ENCODE data around the gene SLC2A5.

SLC2A5 gene

GRCh38 chr1:9059891-9060744, 9.3 kb downstream of the SLC2A5 start:
- DNase-seq = no peak

DNA sequence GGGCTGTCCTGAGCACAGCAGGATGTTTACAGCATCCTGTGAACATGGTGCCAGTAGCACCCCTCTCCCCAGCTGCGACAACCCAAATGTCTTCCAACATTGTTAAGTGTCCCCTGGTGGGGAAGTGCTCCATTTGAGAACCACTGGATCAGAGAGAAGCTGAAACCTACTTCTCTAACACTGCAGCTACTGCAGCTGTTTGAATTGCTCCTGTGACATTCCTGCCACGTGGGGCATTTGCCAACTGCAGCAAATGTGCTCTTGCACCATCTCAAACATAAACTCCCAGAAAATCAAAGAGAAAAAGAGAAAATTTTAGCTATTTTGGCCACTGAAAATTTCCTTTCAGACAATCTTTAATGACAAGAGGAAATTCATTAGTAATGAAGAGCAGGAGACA, 11.0 kb downstream of the SLC2A5 start:
- no peak for DNase-seq

- no peak for DNase-seq
These were observed 11.6 kb downstream of the SLC2A5 start for GRCh38 chr1:9057851-9058250.

- no peak for DNase-seq
These were observed 17.0 kb downstream of the SLC2A5 start for GRCh38 chr1:9052272-9053049.

DNA sequence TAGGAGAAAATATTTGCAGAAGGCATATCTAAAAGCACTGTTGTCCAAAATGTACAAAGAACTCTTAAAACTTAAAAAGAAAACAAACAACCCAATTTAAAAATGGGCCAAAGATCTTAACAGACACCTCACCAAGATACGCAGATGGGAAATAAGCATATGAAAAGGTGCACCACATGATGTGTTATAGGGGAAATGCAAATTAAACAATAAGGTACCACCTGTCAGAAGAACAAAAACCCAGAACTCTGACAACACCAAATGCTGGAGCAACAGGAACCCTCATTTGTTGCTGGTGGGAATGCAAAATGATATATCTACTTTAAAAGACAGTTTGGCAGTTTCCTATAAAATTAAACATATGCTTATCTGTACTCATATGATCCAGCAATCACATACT, 18.1 kb downstream of the SLC2A5 start:
- DNase-seq = no peak

GRCh38 chr1:9050803-9051202, 18.6 kb downstream of the SLC2A5 start:
- no peak for DNase-seq

GRCh38 chr1:9048551-9048950, 20.9 kb downstream of the SLC2A5 start:
- no peak for DNase-seq

DNA sequence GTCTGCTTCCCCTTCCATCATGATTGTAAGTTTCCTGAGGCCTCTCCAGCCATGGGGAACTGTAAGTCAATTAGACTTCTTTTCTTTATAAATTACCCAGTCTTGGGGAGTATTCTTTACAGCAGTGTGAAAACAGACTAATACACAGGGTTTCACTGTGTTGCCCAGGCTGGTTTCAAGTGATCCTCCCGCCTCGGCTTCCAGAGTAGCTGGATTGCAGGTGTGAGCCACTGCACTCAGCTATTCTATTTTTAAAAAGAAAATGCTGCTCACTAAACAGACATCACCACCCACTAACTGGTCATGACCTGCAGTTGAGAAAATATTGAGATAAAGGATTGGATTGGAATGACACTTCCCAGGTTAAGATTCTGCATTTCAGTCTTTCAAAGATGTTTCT, 22.4 kb downstream of the SLC2A5 start:
- no peak for DNase-seq

DNA sequence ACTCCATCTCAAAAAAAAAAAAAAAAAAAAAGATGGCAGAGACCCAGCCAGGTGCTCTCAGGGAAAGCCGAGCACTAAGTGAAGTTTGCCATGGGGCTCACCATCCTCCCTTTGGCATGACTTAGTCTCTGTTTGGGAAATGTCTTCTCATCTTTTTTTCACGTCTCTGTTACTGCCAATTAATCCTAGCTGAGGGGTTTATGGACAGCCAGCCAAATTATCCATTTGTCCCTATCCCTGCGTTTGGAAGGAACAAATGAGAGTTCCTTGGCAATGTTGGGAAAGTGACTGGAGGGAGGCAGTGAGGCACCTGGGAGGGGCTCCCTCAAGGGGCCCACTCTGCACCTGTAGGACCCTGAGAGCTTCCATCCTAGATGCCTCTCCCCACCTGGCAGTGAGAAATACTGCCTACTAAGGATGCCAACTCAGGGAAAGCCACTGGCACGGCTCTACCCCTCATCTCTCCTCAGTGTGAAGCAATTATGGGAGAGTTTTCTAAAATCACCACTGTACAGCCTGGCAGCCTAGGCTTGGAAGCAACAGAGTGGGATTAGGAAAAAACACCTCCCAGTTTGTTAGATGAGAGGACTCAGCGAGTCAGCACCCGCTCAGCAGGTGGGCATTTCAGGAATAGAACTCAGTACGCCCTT, 23.4 kb downstream of the SLC2A5 start:
- no peak for DNase-seq

DNA sequence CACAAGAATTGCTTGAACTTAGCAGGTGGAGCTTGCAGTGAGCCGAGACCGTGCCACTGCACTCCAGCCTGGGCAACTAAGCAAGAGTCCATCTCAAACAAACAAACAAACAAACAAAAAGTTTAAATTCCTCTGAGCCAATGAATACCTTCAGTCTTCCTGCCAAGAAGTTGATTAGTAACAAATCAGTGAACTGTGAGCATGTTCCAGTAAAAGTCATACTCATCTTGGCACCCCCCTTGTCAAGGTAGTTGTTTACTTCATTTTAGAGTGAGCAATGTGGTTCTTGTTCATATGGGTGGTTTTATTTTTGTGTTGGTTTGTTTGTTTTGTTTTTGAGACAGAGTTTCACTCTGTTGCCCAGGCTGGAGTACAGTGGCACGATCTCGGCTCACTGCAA, 25.2 kb downstream of the SLC2A5 start:
- no peak for DNase-seq

- DNase-seq = no peak
These were observed 27.2 kb downstream of the SLC2A5 start for GRCh38 chr1:9042272-9042671.

GRCh38 chr1:9041116-9041779, 28.2 kb downstream of the SLC2A5 start:
- no peak for DNase-seq

DNA sequence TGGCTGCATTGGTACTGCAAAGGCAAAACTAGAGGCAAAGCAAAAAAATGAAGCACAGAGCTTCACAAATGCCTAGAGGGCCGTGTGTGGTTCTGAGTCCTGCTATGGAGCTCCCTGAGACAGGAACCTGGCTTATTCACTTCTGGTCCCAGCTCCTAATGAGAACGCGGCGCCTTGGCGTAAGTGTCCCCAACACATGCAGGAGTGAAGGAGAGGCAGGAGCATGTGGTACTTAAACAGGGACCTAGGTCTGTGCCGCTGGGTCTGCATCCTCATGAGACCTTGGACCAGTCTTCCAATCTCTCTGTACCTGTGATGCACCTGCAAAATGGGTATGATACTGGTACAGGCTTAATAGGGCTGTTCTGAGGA, 28.8 kb downstream of the SLC2A5 start:
- DNase-seq = no peak

GRCh38 chr1:9039761-9040658, 29.4 kb downstream of the SLC2A5 start:
- DNase-seq = no peak

GRCh38 chr1:9038881-9039760, 30.3 kb downstream of the SLC2A5 start:
- DNase-seq = no peak

- no peak for DNase-seq
These were observed 31.1 kb downstream of the SLC2A5 start for GRCh38 chr1:9038338-9038650.

DNA sequence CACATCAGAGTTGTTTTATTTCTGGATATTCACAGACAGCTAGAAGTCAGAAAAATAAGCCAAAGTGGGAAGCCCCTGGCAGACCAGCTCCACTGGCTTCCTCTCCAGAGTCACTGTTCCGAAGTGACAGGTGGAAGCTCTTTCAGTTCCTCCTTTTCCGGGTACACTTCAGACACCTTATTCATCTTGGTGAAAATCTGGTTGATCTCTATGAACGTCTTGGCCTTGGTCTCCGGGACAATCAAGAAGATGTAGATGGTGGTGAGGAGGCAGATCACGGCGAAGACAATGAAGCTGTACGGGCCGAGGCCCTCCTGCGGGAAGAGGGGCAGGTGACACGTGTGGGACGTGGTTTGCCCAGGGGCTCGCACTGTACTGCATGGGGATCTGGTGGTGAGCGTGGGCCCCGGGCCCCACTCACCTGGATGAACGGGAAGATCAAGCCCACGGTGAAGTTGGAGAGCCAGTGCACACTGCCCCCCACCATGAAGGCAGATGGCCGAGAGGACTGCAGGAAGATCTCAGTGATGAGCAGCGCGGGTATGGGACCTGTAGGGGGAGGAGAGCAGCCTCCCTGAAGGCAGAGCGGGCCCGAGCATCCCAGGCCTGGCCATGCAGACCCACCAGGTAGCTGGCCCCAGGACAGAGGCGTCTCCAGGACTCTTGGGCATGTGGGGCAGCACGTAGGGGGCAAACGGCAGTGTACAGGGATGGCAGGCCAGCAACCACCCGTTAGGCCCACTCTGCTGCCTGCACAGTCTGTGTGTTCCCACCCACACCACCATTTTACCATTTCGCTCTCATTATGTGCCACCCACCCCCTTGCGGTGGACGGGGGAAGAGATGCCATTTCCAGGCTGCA, 31.7 kb downstream of the SLC2A5 start:
- DNase-seq = no peak

DNA sequence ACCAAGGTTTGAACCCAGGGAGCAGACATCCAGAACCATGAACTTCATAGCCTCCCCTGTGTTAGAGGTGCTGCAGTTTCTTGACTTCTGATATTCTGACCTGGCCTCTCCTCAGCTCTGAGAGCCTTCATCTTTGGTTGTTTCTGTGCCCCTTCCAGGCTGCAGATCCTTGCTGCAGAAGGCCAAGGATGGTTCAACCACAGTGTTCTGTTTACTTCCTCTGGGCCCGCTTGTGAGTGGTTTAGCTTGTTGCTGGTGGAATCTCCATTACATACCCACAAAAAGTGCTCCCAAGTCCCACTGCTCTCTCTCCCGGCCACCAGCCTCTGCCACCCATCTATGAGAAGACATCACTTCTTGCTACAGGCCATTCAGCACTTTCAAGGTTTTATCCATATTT, 34.2 kb downstream of the SLC2A5 start:
- no peak for DNase-seq

DNA sequence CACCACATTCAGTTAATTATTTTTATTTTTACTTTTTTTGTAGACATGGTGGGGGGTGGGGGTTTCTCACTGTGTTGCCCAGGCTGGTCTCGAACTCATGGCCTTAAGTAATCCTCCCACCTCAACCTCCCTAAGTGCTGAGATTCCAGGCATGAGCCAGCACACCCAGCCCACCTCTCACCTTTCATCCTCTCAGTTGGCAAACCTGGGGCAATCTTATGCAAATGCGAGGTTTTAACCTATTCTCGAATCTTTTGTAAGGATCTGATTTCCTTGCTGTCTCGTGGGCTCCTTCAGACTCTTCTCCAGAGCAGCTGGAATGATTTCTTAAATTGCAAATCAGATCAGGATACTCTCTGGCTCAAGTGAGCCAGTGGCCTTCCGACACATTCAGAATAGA, 36.1 kb downstream of the SLC2A5 start:
- DNase-seq = no peak

Data from stimulated activated CD4-positive, alpha-beta T cell treated with anti-CD3 and anti-CD28 coated beads, Interleukin-2, amount 100 ng/mL, for 24 hours (primary cell).